ENCODE measurements around the gene PTPN6. TPM values are rescaled to one million over a fixed set of nuclear protein-coding genes. Genes with fewer than 3 reads are reported as not detected.
A peak's percentile ranks its signal among the peaks of the same experiment; 100 is the strongest.

The PTPN6 gene
- total and polyA plus RNA-seq, 10 of the 15 experiments (the other 5 are each of a cell fraction or from before 2014, with no cell fraction given), result 229 to 457 (median 370) TPM

DNA sequence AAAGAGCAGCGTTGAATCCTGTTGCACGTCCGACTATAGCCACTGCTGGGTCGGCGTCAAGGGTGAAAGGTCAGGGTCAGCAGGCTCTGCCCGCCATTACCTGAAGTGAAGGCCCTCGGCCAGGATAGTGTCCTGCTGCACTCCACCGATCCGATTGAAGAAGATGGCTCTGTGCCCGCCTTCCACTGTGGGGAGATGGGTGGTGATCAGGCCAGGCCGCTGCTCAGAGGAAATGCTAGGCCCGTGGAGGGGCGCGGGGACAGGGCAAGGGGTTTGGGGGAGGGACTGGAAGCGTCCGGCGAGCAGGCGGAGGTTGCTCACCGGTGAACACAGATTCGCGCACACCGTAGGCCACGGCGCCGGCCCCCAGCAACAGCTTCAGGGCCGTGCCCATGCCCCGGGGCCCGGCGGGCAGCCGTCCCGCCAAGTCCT is 19.0 kb downstream of the PTPN6 start (continued):
- TF ChIP-seq, protein P1, sequence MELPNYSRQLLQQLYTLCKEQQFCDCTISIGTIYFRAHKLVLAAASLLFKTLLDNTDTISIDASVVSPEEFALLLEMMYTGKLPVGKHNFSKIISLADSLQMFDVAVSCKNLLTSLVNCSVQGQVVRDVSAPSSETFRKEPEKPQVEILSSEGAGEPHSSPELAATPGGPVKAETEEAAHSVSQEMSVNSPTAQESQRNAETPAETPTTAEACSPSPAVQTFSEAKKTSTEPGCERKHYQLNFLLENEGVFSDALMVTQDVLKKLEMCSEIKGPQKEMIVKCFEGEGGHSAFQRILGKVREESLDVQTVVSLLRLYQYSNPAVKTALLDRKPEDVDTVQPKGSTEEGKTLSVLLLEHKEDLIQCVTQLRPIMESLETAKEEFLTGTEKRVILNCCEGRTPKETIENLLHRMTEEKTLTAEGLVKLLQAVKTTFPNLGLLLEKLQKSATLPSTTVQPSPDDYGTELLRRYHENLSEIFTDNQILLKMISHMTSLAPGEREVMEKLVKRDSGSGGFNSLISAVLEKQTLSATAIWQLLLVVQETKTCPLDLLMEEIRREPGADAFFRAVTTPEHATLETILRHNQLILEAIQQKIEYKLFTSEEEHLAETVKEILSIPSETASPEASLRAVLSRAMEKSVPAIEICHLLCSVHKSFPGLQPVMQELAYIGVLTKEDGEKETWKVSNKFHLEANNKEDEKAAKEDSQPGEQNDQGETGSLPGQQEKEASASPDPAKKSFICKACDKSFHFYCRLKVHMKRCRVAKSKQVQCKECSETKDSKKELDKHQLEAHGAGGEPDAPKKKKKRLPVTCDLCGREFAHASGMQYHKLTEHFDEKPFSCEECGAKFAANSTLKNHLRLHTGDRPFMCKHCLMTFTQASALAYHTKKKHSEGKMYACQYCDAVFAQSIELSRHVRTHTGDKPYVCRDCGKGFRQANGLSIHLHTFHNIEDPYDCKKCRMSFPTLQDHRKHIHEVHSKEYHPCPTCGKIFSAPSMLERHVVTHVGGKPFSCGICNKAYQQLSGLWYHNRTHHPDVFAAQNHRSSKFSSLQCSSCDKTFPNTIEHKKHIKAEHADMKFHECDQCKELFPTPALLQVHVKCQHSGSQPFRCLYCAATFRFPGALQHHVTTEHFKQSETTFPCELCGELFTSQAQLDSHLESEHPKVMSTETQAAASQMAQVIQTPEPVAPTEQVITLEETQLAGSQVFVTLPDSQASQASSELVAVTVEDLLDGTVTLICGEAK (IDR thresholded peaks at IDR 0.05; ENCODE audit: borderline replicate concordance), result no peak
- no peak for TF ChIP-seq CHD4 (IDR thresholded peaks at IDR 0.05)
- TF ChIP-seq IKZF2 (IDR thresholded peaks at IDR 0.05), result no peak
- TF ChIP-seq RAD21 (IDR thresholded peaks at IDR 0.05; ENCODE audit: insufficient read depth, low read depth, low read length), result no peak
- no peak for TF ChIP-seq IKZF1 (conservative IDR thresholded peaks at IDR 0.05)
- TF ChIP-seq, protein P2, sequence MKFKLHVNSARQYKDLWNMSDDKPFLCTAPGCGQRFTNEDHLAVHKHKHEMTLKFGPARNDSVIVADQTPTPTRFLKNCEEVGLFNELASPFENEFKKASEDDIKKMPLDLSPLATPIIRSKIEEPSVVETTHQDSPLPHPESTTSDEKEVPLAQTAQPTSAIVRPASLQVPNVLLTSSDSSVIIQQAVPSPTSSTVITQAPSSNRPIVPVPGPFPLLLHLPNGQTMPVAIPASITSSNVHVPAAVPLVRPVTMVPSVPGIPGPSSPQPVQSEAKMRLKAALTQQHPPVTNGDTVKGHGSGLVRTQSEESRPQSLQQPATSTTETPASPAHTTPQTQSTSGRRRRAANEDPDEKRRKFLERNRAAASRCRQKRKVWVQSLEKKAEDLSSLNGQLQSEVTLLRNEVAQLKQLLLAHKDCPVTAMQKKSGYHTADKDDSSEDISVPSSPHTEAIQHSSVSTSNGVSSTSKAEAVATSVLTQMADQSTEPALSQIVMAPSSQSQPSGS (IDR thresholded peaks at IDR 0.05; ENCODE audit: low read length), result no peak
- no peak for TF ChIP-seq RCOR1 (conservative IDR thresholded peaks at IDR 0.05; ENCODE audit: low read depth, low read length)
- no peak for TF ChIP-seq CREB1 (IDR thresholded peaks at IDR 0.05; ENCODE audit: low read depth)
- no peak for TF ChIP-seq NBN (IDR thresholded peaks at IDR 0.05)
- TF ChIP-seq CBX5 (IDR thresholded peaks at IDR 0.05; ENCODE audit: low read depth), result no peak
- 0 out of 2 replicates have a peak, but pooled peaks have one; percentile 14 for TF ChIP-seq SMARCA5 (IDR thresholded peaks at IDR 0.05)
- TF ChIP-seq, protein P3, sequence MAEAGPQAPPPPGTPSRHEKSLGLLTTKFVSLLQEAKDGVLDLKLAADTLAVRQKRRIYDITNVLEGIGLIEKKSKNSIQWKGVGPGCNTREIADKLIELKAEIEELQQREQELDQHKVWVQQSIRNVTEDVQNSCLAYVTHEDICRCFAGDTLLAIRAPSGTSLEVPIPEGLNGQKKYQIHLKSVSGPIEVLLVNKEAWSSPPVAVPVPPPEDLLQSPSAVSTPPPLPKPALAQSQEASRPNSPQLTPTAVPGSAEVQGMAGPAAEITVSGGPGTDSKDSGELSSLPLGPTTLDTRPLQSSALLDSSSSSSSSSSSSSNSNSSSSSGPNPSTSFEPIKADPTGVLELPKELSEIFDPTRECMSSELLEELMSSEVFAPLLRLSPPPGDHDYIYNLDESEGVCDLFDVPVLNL (IDR thresholded peaks at IDR 0.05; ENCODE audit: low read depth, low read length), result no peak
- TF ChIP-seq TCF7 (IDR thresholded peaks at IDR 0.05; ENCODE audit: borderline replicate concordance), result no peak
- no peak for TF ChIP-seq CBFB (IDR thresholded peaks at IDR 0.05; ENCODE audit: low read depth)
- TF ChIP-seq, protein P4, sequence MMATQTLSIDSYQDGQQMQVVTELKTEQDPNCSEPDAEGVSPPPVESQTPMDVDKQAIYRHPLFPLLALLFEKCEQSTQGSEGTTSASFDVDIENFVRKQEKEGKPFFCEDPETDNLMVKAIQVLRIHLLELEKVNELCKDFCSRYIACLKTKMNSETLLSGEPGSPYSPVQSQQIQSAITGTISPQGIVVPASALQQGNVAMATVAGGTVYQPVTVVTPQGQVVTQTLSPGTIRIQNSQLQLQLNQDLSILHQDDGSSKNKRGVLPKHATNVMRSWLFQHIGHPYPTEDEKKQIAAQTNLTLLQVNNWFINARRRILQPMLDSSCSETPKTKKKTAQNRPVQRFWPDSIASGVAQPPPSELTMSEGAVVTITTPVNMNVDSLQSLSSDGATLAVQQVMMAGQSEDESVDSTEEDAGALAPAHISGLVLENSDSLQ (IDR thresholded peaks at IDR 0.05), result no peak
- TF ChIP-seq, protein P5, sequence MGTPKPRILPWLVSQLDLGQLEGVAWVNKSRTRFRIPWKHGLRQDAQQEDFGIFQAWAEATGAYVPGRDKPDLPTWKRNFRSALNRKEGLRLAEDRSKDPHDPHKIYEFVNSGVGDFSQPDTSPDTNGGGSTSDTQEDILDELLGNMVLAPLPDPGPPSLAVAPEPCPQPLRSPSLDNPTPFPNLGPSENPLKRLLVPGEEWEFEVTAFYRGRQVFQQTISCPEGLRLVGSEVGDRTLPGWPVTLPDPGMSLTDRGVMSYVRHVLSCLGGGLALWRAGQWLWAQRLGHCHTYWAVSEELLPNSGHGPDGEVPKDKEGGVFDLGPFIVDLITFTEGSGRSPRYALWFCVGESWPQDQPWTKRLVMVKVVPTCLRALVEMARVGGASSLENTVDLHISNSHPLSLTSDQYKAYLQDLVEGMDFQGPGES (IDR thresholded peaks at IDR 0.05), result no peak

Measured in GM12878 (cell line).